HG02763 (cell line): Measurements from ENCODE around the gene CLASP1.
"Not testable (repeated sequence)": the region's sequence is repeated elsewhere in the genome, so short reads cannot be mapped to it uniquely, and the experiment has no call there.

Experiments used
- ATAC-seq: cut with Tn5 transposase; IDR thresholded peaks from one replicate; pipeline ENCODE4 v1.9.1; 2021; ENCODE audit warnings: mild to moderate bottlenecking, moderate library complexity; ENCODE audit not compliant: unreplicated experiment

Gene CLASP1

GRCh38 chr2:121438290-121438689, 211.0 kb downstream of the CLASP1 start:
- not testable (repeated sequence) for ATAC-seq

GRCh38 chr2:121436918-121437317, 212.3 kb downstream of the CLASP1 start:
- no peak for ATAC-seq

GRCh38 chr2:121435790-121436189, 213.5 kb downstream of the CLASP1 start:
- ATAC-seq, result no peak

GRCh38 chr2:121431214-121431613, 218.0 kb downstream of the CLASP1 start:
- ATAC-seq, result no peak

- no peak for ATAC-seq
These were observed 219.2 kb downstream of the CLASP1 start for GRCh38 chr2:121429927-121430520.

GRCh38 chr2:121429119-121429903, 220.0 kb downstream of the CLASP1 start:
- ATAC-seq, result no peak

GRCh38 chr2:121427187-121427689, 222.0 kb downstream of the CLASP1 start:
- no peak for ATAC-seq

- no peak for ATAC-seq
These were observed 228.8 kb downstream of the CLASP1 start for GRCh38 chr2:121420486-121420885.

- ATAC-seq, result no peak
These were observed 230.1 kb downstream of the CLASP1 start for GRCh38 chr2:121419081-121419699.

GRCh38 chr2:121418494-121419058, 230.7 kb downstream of the CLASP1 start:
- ATAC-seq, result no peak

GRCh38 chr2:121417826-121418225, 231.4 kb downstream of the CLASP1 start:
- no peak for ATAC-seq

- no peak for ATAC-seq
These were observed 233.5 kb downstream of the CLASP1 start for GRCh38 chr2:121415727-121416126.

GRCh38 chr2:121412349-121412748, 236.9 kb downstream of the CLASP1 start:
- ATAC-seq, result no peak

- no peak for ATAC-seq
These were observed 239.3 kb downstream of the CLASP1 start for GRCh38 chr2:121409966-121410365.

GRCh38 chr2:121409388-121409787, 239.9 kb downstream of the CLASP1 start:
- no peak for ATAC-seq

GRCh38 chr2:121408641-121409040, 240.6 kb downstream of the CLASP1 start:
- ATAC-seq, result no peak

- no peak for ATAC-seq
These were observed 244.0 kb downstream of the CLASP1 start for GRCh38 chr2:121405233-121405632.

GRCh38 chr2:121400201-121400600, 249.1 kb downstream of the CLASP1 start:
- no peak for ATAC-seq

- no peak for ATAC-seq
These were observed 250.4 kb downstream of the CLASP1 start for GRCh38 chr2:121398853-121399252.

- no peak for ATAC-seq
These were observed 259.1 kb downstream of the CLASP1 start for GRCh38 chr2:121390082-121390692.

- no peak for ATAC-seq
These were observed 260.9 kb downstream of the CLASP1 start for GRCh38 chr2:121388371-121388770.
